Mucosa of gallbladder (tissue), 1 donor: Measurements from ENCODE around the gene ATG16L1. TPM values are rescaled to one million over a fixed set of nuclear protein-coding genes. Genes with fewer than 3 reads are reported as not detected.

ENCODE experiments used
- DNase-seq: peaks from one replicate; pipeline ENCODE4 v3.0.0-alpha.2; 2020; ENCODE audit warnings: low spot score
- total RNA-seq: library from RNA; stranded (reverse); gene quantifications from one replicate; pipeline ENCODE4 v1.2.1, GENCODE V29; 2021
- donor health status: DM: no; HTN: no; CAD: no.

Gene ATG16L1
- 35.0 TPM for total RNA-seq

DNA sequence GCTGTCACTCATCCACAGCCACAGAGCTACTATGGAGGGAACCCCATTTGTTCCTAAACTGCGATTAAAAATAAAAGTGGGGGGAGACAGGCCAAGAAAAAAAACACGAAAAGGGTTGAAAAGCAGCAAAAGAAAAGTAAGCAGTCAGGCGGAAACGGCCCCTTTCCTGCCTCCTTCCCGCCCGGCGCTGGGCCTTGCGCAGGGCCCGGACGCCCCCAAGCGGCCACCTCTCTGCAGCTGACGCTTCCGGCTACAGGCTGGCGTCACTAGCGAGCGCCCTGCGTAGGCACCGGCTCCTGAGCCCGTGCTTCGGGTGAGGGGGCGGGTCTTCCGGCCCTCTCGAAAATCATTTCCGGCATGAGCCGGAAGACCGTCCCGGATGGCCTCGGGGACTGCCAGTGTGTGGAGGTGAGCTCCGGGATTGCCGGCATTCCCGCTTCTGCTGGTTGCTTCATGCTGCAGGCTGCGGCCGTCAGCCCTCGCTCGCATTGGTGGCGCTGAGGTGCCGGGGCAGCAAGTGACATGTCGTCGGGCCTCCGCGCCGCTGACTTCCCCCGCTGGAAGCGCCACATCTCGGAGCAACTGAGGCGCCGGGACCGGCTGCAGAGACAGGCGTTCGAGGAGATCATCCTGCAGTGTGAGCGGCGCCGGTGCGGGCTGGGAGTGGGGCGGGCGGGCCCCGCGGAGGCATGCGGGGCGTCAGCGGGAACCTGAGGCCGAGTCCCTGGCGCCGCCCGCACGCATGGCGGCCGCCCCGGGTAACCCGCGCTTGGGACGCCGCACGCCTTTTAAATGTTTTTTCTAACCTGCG, at the start of gene ATG16L1:
TSS of gene ATG16L1 (plus strand) at position 368 of the 811 bp plus-strand sequence. CDS start at position 523, 155 bp downstream.
- peak; percentile 96 for DNase-seq

DNA sequence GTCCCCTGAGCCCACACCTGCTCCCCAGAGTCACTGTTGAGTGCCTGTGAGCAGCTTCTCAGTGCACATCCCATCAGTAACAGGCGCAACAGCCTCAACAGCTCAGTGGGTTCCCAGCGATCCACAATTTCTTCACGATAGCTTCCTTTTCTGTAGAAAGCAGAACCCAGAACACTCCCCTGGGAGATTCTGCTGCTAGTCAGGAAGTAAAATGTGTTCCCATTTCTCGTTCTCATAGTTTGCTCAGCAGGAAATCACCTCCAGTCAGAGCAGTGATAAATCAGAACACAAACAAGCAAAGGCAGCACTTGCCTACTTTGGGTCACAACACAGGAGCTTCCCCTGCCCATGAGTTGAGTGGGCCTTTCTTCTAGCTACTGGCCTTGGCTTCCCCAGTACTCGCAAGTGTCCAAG, 48.9 kb upstream of the ATG16L1 start:
- no peak for DNase-seq

DNA sequence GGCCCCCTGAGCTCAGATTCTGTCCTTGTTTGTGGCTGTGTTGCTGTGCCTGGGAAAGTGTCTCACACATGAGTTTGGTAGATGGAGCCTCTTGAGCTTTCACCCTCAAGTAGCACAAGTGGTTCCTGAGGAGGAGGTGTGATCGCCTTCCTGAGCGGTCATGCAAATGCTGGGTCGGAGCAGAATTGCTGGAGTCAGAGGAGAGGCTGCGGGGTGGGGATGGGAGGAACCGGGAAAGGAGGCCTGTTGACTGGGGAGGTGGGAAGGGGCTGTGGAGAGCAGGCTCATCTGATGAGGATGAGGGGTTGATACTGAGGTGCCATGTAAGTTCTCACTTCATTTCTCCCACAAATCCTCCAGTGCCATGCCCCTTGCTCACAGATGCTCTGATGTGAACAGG, 48.4 kb upstream of the ATG16L1 start:
- no peak for DNase-seq

DNA sequence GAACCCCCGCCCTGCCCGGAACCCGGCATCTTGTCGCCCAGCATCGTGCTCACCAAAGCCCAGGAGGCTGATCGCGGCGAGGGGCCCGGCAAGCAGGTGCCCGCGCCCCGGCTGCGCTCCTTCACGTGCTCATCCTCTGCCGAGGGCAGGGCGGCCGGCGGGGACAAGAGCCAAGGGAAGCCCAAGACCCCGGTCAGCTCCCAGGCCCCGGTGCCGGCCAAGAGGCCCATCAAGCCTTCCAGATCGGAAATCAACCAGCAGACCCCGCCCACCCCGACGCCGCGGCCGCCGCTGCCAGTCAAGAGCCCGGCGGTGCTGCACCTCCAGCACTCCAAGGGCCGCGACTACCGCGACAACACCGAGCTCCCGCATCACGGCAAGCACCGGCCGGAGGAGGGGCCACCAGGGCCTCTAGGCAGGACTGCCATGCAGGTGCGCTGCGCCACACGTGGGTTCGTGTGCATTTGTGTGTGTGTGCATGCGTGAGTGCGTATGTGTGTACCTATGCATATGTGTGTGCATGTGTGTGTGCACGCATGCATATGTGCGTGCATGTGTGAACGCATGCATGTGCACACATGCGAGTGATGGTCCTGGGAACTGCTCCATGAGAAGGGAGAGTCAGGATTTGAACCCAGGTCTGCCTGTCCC, 47.1 kb upstream of the ATG16L1 start:
- DNase-seq: no peak

DNA sequence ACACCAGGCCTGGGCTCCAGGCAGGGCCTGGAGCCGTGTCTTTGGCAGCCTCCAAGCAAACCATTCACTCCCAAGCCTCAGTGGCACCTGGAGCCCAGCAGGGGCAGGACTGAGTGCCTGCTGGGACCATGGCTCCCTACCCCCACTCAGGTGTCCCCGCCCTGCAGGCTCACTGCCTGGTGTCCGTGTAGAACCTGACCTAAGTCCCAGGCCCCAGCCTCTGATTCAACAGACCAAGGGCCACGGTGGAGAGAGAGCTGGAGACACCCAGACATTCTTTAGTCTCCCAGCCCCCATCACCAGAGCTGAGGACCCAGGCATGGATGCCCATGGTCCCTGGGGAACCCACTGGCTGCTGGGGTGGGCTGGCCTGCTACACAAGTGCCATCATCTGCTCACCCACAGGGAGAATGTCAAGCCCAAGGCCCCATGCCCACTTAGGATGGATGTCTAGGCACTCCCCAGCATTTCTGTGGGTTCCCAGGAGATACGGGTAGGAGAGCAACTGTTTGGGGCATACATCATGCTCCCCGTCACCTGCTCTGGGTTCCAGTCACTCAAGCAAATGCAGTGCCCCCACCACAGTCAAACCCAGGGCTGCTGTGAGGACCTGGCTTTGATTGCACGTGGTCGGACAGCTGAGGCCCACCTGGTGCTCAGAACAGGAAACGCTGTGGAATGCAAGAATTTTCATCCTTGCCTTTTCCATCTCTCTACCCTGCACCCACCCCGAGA, 42.9 kb upstream of the ATG16L1 start:
- no peak for DNase-seq

DNA sequence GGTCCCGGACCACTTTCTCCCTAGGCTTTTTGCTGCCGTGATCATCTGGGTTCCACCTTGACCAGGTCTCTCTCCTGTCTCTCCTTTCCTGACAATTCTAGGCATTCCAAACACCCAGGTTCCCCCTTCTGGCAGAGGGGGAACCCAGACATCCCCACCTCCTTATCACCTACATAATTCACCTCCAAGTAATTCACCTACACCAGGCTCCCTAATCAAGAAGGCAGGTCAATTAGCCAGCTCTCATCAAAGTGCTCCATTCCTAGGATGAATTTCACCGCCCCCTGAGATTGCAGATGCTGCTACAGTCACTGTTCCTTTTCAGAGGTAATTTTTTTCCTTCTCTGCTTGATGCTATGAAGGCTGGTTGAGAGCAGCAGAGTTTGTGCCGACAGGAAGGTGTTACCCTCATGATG, 42.3 kb upstream of the ATG16L1 start:
- no peak for DNase-seq

DNA sequence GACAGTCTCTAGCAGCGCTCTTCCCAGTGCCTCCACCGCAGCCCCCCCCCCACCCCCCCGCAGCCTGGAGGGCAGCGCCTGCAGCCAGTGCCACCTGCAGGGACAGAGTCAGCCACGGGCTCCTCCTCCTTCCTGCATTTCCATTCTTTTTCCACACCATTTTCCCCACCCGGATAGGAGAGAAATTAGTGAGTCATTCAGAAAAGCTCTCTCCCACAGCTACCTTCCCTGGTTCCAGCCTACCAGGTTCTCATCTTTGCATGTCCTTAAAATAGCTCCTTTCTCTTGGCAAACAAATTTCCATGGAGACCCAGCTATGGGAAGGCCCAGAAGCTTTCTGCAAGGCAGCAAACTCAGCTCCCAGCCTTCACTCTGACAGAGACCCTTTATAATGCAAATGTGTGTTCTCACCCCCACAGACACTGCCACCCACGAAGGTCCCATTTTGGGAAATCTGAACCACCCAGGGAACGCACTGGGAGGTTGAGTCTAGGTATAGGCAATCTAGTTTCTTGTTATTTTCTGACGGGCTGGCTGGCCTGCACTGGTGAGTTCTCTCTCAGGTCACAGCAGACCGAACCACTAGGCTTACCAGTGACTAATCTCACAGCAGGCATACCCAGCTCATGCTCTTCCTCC, 41.8 kb upstream of the ATG16L1 start:
- DNase-seq: no peak

DNA sequence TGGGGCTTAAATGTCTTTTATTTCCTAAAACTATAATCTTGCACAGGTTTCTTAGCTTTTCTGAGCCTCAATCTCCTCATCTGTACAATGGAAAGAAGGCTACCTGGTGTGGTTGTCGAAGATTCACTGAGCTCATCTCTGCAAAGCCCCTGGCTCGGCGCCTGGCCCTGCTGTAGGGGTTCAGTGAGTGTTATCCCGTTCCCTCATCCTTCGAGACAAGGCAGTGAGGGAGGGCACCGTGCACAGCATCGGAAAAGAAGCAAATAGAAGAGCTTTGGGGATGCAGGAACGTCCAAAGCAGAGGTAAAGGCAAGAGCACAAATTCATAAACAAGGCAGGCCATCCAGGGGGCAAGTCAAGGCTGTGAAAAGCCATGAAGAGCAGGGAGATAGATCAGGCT, 41.2 kb upstream of the ATG16L1 start:
- DNase-seq: no peak

DNA sequence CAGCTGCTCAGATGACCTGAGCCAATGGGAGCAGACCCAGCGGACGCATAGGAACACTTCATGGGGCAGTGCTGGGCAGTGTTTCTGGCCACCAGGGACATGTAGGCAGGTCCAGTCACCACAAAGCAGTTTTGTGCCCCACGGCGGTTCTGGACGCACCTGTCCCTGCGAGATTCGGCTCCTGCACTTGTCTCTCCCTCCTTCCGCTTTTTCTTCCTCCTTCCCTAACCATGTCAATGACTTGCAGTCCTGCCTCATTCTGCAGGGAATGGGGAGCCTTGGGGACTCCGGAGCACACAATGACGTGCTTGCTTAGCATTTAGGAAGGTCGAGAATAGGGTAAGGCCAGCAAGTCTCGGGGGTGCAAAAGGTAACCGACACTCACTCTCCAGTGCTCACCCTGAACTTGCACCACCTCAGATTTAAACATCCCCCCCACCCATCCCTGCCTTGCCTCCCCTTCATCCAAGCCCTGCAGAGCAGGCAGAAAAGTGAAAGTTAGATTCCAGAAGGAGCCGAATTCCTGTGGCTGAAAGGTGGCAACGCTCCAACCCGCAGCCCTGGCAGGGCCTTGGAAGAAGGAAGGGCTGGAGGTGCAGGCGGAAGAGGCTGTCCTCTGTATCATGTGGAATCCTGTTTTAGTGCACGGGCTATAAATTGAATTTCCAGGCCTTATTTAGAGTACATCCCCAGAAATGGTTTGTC, 40.5 kb upstream of the ATG16L1 start:
- DNase-seq: peak; percentile 74

DNA sequence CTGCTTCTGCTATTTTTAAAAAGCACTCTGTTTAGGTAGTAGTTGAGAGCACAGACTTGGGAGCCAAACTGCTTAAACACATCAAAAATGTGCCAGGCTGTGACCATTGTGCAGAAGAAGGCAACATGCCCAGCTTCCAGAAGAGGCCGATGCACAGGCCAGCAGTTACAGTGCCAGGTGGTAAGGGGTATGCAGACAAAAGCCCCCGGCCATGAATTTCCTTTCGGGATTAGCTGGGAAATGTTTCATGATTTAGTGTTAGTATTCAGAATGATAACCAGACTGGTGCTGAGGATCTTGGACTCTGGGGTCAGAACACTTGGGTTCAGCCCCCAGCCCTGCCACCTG, 40.0 kb upstream of the ATG16L1 start:
- DNase-seq: no peak

DNA sequence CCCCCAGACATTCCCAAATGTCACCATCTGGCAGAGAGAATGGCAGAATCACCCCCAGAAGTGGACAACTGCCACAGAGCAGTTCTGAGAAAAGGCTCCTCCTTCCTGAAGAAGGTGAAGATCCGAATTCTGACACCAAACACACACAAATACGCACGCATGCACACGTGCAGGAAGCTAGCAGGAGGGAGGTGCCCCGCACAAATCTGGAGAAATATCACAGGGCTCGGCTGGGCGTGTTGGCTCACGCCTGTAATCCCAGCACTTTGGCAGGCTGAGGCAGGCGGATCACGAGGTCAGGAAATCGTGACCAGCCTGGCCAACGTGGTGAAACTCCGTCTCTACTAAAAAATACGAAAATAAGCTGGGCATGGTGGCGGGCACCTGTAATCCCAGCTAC, 38.5 kb upstream of the ATG16L1 start:
- no peak for DNase-seq

DNA sequence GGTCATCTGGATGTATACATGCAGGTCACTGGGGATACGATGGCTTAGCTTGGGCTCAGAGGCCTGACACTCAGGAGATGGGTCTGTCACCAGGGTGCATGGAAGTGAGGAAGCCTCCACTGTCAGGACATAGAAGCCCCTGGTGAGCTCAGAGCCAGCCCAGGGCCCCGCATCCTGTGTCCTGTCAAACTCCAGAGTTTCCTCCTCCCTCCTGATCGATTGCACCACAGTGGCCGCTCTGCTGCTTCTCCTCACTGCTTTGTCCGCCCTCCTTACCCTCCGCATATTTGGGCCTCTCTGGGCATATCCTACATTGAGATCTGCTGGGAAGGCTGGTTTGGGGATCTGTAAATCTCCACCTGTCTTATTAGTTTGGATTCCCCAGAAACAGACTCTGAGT, 37.5 kb upstream of the ATG16L1 start:
- DNase-seq: no peak

DNA sequence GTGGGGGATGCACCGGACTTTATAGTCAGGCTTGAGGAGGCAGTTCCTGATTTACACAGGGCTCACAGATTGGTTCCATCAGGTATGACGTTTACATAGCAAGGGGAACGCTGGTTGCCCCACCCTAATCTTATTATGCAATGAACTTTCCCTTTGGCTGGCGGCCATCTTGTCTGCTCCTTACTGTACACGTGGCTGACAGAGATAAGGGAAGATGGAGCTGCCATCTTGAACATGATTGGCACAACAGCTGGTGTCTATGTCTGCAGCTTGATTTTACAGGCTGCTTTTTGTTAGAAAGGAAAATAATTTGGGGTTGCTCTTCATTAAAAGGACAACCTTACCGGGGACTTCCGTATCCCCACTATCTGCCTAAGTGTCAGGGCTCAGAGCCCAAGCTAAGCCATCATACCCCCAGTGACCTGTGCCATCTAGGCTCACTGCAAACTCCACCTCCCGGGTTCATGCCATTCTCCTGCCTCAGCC, 33.5 kb upstream of the ATG16L1 start:
- no peak for DNase-seq

DNA sequence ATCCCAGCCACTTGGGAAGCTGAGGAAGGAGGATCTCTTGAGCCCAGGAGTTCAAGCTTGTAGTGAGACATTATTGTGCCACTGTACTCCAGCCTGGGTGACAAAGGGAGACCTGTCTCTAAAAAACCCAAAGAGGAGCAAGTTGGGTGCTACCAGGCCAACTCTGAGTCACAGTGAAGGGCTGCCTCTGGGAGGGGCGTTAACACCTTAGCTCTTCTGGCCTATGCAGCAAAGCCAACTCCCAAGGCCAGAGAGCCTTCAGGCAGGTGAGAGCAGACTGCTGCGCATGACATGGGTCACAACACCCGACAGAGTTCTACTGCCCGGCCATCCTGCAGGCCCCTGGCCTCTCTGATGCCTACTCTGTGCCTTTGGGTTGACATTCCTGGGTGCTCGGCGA, 32.6 kb upstream of the ATG16L1 start:
- DNase-seq: no peak

DNA sequence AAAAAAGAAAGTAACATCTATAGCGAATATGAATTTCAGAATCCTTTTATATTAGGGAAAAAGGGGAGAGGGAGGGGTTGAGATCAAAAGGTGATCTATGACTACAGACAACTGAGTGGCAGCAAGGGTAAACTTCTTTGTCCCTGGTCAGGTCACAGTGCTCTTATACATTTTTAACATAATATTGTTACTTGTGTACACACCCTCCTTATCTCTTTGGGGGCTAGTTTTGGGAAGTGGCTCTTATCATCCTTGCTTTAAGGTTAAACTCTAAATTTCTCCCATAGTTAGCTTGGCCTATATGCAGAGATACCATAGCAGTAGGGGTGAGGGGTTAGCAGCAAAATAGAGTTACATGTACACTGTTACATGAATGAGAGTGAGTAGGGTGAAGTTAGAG, 31.6 kb upstream of the ATG16L1 start:
- DNase-seq: no peak

DNA sequence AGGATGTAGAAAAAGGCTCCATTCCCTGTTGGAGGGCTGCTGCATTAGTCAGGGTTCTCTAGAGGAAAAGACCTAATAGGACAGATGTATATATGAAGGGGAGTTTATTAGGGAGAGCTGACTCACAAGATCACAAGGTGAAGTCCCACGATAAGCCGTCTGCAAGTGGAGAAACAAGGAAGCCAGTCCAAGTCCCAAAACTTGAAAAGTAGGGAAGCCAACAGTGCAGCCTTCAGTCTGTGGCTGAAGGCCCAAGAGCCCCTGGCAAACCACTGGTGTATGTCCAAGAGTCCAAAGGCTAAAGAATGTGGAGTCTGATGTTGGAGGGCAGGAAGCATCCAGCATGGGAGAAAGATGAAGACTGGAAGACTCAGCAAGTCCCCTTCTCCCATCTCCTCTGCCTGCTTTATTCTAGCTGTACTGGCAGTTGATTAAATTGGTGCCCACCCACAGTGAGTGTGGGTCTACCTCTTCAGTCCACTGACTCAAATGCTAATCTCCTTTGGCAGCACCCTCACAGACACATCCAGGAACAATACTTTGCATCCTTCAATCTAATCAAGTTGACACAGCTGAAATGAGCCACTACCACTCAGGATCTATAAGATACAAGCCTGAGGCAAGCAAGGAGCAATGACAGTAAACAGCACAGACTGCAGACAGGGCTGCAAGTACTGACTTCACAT, 30.0 kb upstream of the ATG16L1 start:
- no peak for DNase-seq

DNA sequence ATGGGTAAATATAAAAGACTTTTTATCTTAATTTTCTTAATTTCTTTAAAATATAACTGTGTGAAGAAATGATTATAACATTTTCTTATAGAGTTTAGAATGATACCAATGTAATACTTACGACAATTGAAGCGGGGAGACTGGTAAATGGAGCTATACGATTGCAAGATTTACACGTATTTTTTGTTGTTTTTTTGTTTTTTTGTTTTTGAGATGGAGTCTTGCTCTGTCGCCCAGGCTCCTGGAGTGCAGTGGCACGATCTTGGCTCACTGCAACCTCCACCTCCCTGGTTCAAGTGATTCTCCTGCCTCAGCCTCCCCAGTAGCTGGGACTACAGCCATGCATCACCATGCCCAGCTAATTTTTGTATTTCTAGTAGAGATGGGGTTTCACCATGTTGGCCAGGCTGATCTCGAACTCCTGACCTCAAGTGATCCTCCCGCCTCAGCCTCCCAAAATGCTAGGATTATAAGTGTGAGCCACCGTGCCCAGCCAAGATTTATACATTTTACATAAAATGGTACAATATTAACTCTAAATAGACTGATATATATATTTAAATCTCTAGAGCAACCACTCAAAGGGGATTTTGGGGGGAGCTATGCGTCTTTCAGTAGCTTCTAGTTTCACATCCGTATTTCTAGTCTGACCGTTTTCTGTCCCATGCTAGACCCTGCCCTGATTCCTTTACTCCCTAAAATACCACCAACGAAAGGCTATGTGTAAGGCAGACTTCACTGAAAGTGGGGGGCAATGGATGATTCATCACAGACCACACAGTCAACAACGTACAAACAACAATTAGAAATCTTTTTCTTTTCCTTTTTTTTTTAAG, 28.2 kb upstream of the ATG16L1 start:
- no peak for DNase-seq

DNA sequence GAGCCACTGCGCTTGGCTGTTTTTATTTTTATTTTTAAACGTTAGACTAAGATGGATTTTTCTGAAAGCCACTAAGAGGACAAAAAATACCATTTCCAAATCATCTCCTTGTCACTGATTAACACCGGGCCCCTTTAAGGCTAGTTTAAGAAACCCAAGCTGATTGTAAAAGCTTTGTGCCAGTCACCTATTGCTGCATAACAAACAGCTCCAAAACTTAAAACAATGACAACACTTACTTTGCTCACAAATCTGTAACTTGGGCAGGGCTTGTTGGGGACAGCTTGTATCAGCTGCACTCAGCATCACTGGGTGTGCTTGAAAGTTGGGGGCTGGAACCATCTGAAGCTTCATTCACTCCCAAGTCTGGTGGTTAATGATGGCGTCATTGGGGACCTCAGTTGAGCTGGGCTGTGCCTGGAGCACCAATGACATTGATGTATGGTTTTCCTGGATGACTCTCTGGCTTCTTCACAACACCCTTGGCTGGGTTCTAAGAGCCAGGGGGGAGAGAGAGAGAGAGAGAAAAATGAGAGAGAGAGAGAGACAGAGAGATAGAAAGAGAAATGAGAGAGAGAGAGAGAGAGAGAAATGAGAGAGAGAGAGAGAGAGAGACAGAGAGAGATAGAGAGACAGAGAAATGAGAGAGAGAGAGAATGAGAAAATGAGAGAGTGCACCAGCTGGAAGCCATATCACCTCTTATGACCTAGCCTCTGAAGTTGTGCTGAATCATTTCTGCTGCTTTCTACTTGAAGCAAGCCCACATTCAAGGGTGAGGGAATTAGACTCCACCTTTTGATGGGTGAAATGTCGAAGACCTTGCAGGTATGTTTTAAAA, 26.0 kb upstream of the ATG16L1 start:
- DNase-seq: no peak

DNA sequence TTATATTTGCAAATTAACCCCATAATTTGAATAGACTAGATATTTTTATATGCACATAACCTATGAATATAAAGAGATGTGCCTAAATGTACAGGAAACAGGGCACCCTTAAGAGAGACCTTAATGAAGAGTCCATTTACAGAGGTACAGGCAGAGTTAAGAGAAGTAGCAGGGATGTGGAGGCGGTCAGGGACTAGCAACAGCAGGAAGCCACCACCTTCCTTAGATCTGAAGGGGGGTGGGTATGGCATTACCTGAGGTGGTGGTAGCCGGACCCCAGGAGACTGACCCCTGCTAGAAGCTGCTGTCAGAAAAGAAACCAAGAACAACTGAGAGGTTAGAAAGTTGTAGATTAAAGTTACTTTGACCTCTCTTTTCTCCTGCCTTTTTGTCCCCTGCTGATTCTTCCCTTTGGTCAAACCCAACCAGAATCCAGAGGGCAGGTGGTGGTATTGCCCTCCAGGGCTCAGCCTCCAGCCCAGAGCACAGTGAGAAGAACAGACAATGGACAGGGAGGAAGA, 24.9 kb upstream of the ATG16L1 start:
- no peak for DNase-seq
